Liver (tissue), 9 donors: ENCODE data around the gene CACNB4. TPM values are rescaled to one million over a fixed set of nuclear protein-coding genes. Genes with fewer than 3 reads are reported as not detected.

Source experiments
- DNase-seq: peaks from one replicate; pipeline ENCODE4 v3.0.0-alpha.2; 2017; ENCODE audit warnings: low spot score
- H3K27ac ChIP-seq, 2 donors: one replicate each; pipeline ENCODE4 v1.7.0; 2013; ENCODE audit warnings: inconsistent platforms in 2 of 2, low read length in 2 of 2, control low read depth in 1 of 2, low read depth in 1 of 2, mild to moderate bottlenecking in 1 of 2
- H3K27me3 ChIP-seq, 4 donors: one replicate each; pipeline versions ENCODE4 v1.6.1 to v1.7.0; 2013; ENCODE audit warnings: low read length in 3 of 4, inconsistent platforms in 1 of 4, mild to moderate bottlenecking in 1 of 4, moderate library complexity in 1 of 4; ENCODE audit not compliant: control insufficient read depth in 4 of 4, insufficient read depth in 4 of 4
- H3K36me3 ChIP-seq, 4 donors: one replicate each; pipeline versions ENCODE4 v1.6.1 to v1.7.0; 2013; ENCODE audit warnings: low read length in 3 of 4, mild to moderate bottlenecking in 3 of 4, low read depth in 1 of 4, moderate library complexity in 1 of 4; ENCODE audit not compliant: control insufficient read depth in 4 of 4, insufficient read depth in 3 of 4
- H3K4me1 ChIP-seq, 4 donors: one replicate each; pipeline versions ENCODE4 v1.6.1 to v1.7.0; 2013; ENCODE audit warnings: low read length in 3 of 4, mild to moderate bottlenecking in 3 of 4, moderate library complexity in 1 of 4; ENCODE audit not compliant: control insufficient read depth in 4 of 4, insufficient read depth in 4 of 4
- H3K4me3 ChIP-seq, 3 donors: one replicate each; pipeline versions ENCODE4 v1.6.1 to v1.7.0; 2013; ENCODE audit warnings: low read length in 3 of 3, control low read depth in 1 of 3, low read depth in 1 of 3, mild to moderate bottlenecking in 1 of 3
- H3K9ac ChIP-seq, 2 donors: one replicate each; pipeline ENCODE4 v1.7.0; 2013; ENCODE audit warnings: low read length in 2 of 2, mild to moderate bottlenecking in 2 of 2, moderate library complexity in 2 of 2, control low read depth in 1 of 2, low read depth in 1 of 2
- H3K9me3 ChIP-seq, 4 donors: one replicate each; pipeline versions ENCODE4 v1.6.1 to v1.7.0; 2013; ENCODE audit warnings: low read length in 3 of 4; ENCODE audit not compliant: control insufficient read depth in 4 of 4
- CTCF ChIP-seq: fragments of 150-350 bp; IDR thresholded peaks from 2 replicates; pipeline ENCODE4 v1.5.1; 2017; ENCODE audit warnings: improper control_type of control experiment, low read depth, low read length; ENCODE audit not compliant: missing input control
- FOXA1 ChIP-seq: IDR thresholded peaks from 2 replicates; pipeline ENCODE4 v1.6.1; 2016; ENCODE audit warnings: antibody characterized with exemption
- GABPA ChIP-seq, 2 donors: IDR thresholded peaks in 1 of 2; conservative IDR thresholded peaks in 1 of 2; 2 replicates each; pipeline ENCODE4 v1.6.1; 2016; ENCODE audit warnings: antibody characterized with exemption in 2 of 2, mild to moderate bottlenecking in 1 of 2, moderate library complexity in 1 of 2
- MAX ChIP-seq: IDR thresholded peaks from 2 replicates; pipeline ENCODE4 v1.6.1; 2016; ENCODE audit warnings: antibody characterized with exemption
- NR2F2 ChIP-seq: IDR thresholded peaks from 2 replicates; pipeline ENCODE4 v1.6.1; 2016; ENCODE audit warnings: antibody characterized with exemption
- RAD21 ChIP-seq, 2 donors: IDR thresholded peaks; 2 replicates each; pipeline ENCODE4 v1.6.1; 2016; ENCODE audit warnings: antibody characterized with exemption in 2 of 2, mild to moderate bottlenecking in 2 of 2
- REST ChIP-seq: IDR thresholded peaks from 2 replicates; pipeline ENCODE4 v1.6.1; 2016; ENCODE audit warnings: antibody characterized with exemption, mild to moderate bottlenecking
- RXRA ChIP-seq, 2 donors: IDR thresholded peaks; 2 replicates each; pipeline ENCODE4 v1.6.1; 2017 to 2018; ENCODE audit warnings: antibody characterized with exemption in 2 of 2, mild to moderate bottlenecking in 1 of 2
- SP1 ChIP-seq: IDR thresholded peaks from 2 replicates; pipeline ENCODE4 v1.6.1; 2018; ENCODE audit warnings: antibody characterized with exemption, mild to moderate bottlenecking
- TAF1 ChIP-seq: conservative IDR thresholded peaks from 2 replicates; pipeline ENCODE4 v1.6.1; 2016; ENCODE audit warnings: antibody characterized with exemption, mild to moderate bottlenecking
- ZBTB33 ChIP-seq: IDR thresholded peaks from 2 replicates; pipeline ENCODE4 v1.6.1; 2016; ENCODE audit warnings: antibody characterized with exemption
- WGBS: extraction: QIAGEN DNeasy Blood & Tissue Kit; methylation state at CpG from one replicate; pipeline ENCODE4 v1.1.7; 2013; 5-methylcytosine and 5-hydroxymethylcytosine counted together
- polyA plus RNA-seq, 2 donors: library from polyadenylated mRNA; stranded (reverse) in 1 of 2; unstranded in 1 of 2; fragments of 200-250 nt in 1 of 2; fragments of >200 nt in 1 of 2; fragmentation: Nextera tagmentation in 1 of 2; extraction: Ambion mirVana in 1 of 2; gene quantifications; one replicate each; pipeline versions ENCODE4 v1.2.1 to v1.2.3, GENCODE V29; 2013 to 2015
- total RNA-seq, 2 donors: library from RNA; depleted of rRNA; stranded (reverse); fragments of >200 nt; gene quantifications; one replicate each; pipeline ENCODE4 v1.2.3, GENCODE V29; 2014
- donor health status: healthy.
- donor health status: healthy.
- donor health status: healthy.
- donor health status: healthy.
- donor health status: healthy.

The CACNB4 gene
- total and polyA plus RNA-seq, 4 donors: 0.02 to 0.50 (median 0.21) TPM

- H3K4me3 ChIP-seq: no peak overlapping the region
- no peaks in the 10 kb centered on the region for H3K4me1 ChIP-seq
Observed at GRCh38 chr2:151975460-151976414, 123.1 kb downstream of the CACNB4 start.

GRCh38 chr2:151974988-151975387, 123.9 kb downstream of the CACNB4 start:
- Histone ChIP-seq H3K9ac (no peak overlapping the region), H3K9me3 (peaks cover 0 to 3% (median 0%) of the 10 kb centered on the region in 4 donors), H3K36me3 (no peaks in the 10 kb centered on the region), H3K4me3 (no peak overlapping the region), H3K27me3 (no peaks in the 10 kb centered on the region), H3K27ac (no peak overlapping the region), H3K4me1 (no peaks in the 10 kb centered on the region)
- DNase-seq: no peak
- TF ChIP-seq GABPA (IDR thresholded peaks at IDR 0.05 in 1 of 2, conservative IDR thresholded peaks at IDR 0.05 in 1 of 2) (no peak), NR2F2 (no peak), TAF1 (no peak), REST (no peak), FOXA1 (no peak), MAX (no peak), SP1 (no peak)
- 95% methylated on average over 3 of the region's 3 CpGs for WGBS

More at GRCh38 chr2:151975460-151976414, 123.1 kb downstream of the CACNB4 start:
- no peak overlapping the region for H3K9ac ChIP-seq
- H3K9me3 ChIP-seq: peaks cover 0 to 3% (median 0%) of the 10 kb centered on the region in 4 donors
- DNase-seq: no peak
- 79% methylated on average over 15 of the region's 15 CpGs for WGBS
- no peak overlapping the region for H3K27ac ChIP-seq
- TF ChIP-seq RXRA (IDR thresholded peaks at IDR 0.05) (no peak), NR2F2 (no peak), CTCF (no peak), ZBTB33 (no peak), SP1 (no peak), TAF1 (no peak), MAX (no peak), RAD21 (IDR thresholded peaks at IDR 0.05) (no peak)
- no peaks in the 10 kb centered on the region for H3K27me3 ChIP-seq
- no peaks in the 10 kb centered on the region for H3K36me3 ChIP-seq
